KMS-11 (cell line): ENCODE results near the gene BCAS1.

ENCODE experiments used
- H2AFZ ChIP-seq: fragments of 200-600 bp; sonication (generic); 2 replicates; pipeline ENCODE4 v1.6.1; 2016; ENCODE audit warnings: antibody characterized with exemption, mixed run types, low read depth
- H3K27ac ChIP-seq: fragments of 200-600 bp; sonication (generic); 2 replicates; pipeline ENCODE4 v1.6.1; 2016; ENCODE audit warnings: mild to moderate bottlenecking, mixed run types
- H3K27me3 ChIP-seq: fragments of 200-600 bp; sonication (generic); 2 replicates; pipeline ENCODE4 v1.6.1; 2017; ENCODE audit warnings: mild to moderate bottlenecking, low read depth, mixed run types, moderate library complexity; ENCODE audit not compliant: insufficient read depth
- H3K36me3 ChIP-seq: fragments of 200-600 bp; sonication (generic); 2 replicates; pipeline ENCODE4 v1.6.1; 2017; ENCODE audit warnings: mild to moderate bottlenecking, mixed run types; ENCODE audit not compliant: insufficient read depth
- H3K4me1 ChIP-seq: fragments of 200-600 bp; sonication (generic); 2 replicates; pipeline ENCODE4 v1.6.1; 2016; ENCODE audit warnings: mild to moderate bottlenecking, low read depth, mixed run types; ENCODE audit not compliant: poor library complexity, severe bottlenecking
- H3K4me2 ChIP-seq: fragments of 200-600 bp; sonication (generic); 2 replicates; pipeline ENCODE4 v1.7.0; 2016; ENCODE audit warnings: mild to moderate bottlenecking, mixed run types
- H3K4me3 ChIP-seq: fragments of 200-600 bp; sonication (generic); IDR thresholded peaks from 2 replicates; pipeline ENCODE4 v1.6.1; 2017; ENCODE audit warnings: low read depth, low read length, mixed read lengths; ENCODE audit not compliant: insufficient read depth
- H3K79me2 ChIP-seq: fragments of 200-600 bp; sonication (generic); 2 replicates; pipeline ENCODE4 v1.6.1; 2016; ENCODE audit warnings: low read depth, mixed run types; ENCODE audit not compliant: insufficient read depth
- H3K9ac ChIP-seq: fragments of 200-600 bp; sonication (generic); 2 replicates; pipeline ENCODE4 v1.6.1; 2016; ENCODE audit warnings: mild to moderate bottlenecking, mixed run types
- H4K20me1 ChIP-seq: fragments of 200-600 bp; sonication (generic); 2 replicates; pipeline ENCODE4 v1.6.1; 2016; ENCODE audit warnings: mild to moderate bottlenecking, mixed run types; ENCODE audit not compliant: insufficient read depth
- CTCF ChIP-seq: fragments of 200-600 bp; sonication (generic); conservative IDR thresholded peaks from 2 replicates; pipeline ENCODE4 v1.6.1; 2017; ENCODE audit warnings: low read depth, mild to moderate bottlenecking, antibody characterized with exemption, low read length, moderate library complexity, mixed read lengths

Gene BCAS1

DNA sequence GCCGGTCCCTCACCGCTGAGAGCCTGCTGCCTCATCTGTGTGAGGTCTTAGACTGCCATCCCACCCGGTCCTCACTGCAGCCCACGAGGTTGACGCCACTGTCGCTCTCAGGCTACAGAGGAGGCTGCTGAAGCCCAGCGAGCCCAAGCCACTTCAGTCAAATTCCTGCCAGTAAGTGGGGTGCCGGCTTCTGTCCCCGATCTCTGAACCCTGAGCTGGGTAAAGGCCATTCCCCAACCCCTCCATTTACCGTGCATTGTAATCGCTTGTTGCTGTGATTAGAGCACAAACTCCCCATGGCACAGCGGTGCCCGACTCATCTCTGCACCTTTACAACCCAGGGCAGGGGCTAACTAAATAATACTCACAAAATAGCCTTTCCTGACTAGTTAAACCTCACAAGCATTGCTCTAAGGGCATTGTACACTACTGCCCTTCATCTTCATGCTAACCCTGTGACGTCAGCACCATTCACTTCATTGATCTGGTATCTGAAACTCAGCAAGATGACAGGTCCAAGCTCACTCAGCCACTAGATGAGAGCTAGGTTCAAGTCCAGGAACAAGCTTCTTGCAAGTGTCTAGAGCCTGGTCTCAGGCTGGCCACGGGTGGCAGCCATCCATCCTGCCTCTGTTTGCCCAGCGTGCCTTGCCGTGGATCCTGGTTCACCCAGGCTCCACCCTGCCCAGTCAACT lies 122.7 kb downstream of the BCAS1 start:
- no peak overlapping the region for H3K9ac ChIP-seq
- H2AFZ ChIP-seq, result no peak overlapping the region
- H3K4me2 ChIP-seq, result no peak overlapping the region
- no peak for TF ChIP-seq CTCF
- H3K27me3 ChIP-seq, result no peaks in the 10 kb centered on the region
- H3K27ac ChIP-seq, result no peak overlapping the region
- H3K4me3 ChIP-seq, result no peak overlapping the region
- peaks cover 42% of the 10 kb centered on the region for H3K4me1 ChIP-seq
- H3K79me2 ChIP-seq, result no peaks in the 10 kb centered on the region
- H3K36me3 ChIP-seq, result no peaks in the 10 kb centered on the region
- H4K20me1 ChIP-seq, result no peaks in the 10 kb centered on the region

GRCh38 chr20:53946106-53946505 lies 124.3 kb downstream of the BCAS1 start:
- Histone ChIP-seq H3K79me2 (no peaks in the 10 kb centered on the region), H3K27ac (no peak overlapping the region), H3K9ac (no peak overlapping the region), H3K4me3 (no peak overlapping the region), H3K27me3 (no peaks in the 10 kb centered on the region), H3K36me3 (no peaks in the 10 kb centered on the region), H4K20me1 (no peaks in the 10 kb centered on the region), H3K4me2 (no peak overlapping the region), H2AFZ (no peak overlapping the region), H3K4me1 (peaks cover 57% of the 10 kb centered on the region)
- TF ChIP-seq CTCF, result no peak

DNA sequence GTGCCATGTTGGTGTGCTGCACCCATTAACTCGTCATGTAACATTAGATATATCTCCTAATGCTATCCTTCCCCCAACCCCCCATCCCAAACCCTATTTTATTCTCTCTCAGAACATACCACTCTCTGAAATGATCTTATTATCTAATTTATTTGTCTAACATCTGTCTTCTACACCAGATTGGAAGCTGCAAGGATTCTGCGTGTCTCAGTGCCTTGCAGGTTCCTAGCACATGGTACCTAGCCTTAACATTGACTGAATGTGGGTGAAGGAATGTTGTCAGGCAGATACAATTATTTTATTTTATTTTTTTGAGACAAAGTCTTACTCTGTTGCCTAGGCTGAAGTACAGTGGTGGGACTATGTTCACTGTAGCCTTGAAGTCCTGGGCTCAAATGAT lies 124.9 kb downstream of the BCAS1 start:
- Histone ChIP-seq H2AFZ (no peak overlapping the region), H3K27me3 (no peaks in the 10 kb centered on the region), H3K36me3 (no peaks in the 10 kb centered on the region), H3K9ac (no peak overlapping the region), H3K27ac (no peak overlapping the region), H3K4me3 (no peak overlapping the region), H4K20me1 (no peaks in the 10 kb centered on the region), H3K4me2 (no peak overlapping the region), H3K4me1 (peaks cover 61% of the 10 kb centered on the region), H3K79me2 (no peaks in the 10 kb centered on the region)
- no peak for TF ChIP-seq CTCF

- H3K4me1 ChIP-seq, result peaks cover 61% of the 10 kb centered on the region
- no peaks in the 10 kb centered on the region for H3K27me3 ChIP-seq
- TF ChIP-seq CTCF, result no peak
- H2AFZ ChIP-seq, result no peak overlapping the region
- no peak overlapping the region for H3K27ac ChIP-seq
- H3K79me2 ChIP-seq, result no peaks in the 10 kb centered on the region
- no peaks in the 10 kb centered on the region for H3K36me3 ChIP-seq
- no peaks in the 10 kb centered on the region for H4K20me1 ChIP-seq
- H3K4me3 ChIP-seq, result no peak overlapping the region
- H3K4me2 ChIP-seq, result no peak overlapping the region
- no peak overlapping the region for H3K9ac ChIP-seq
These were observed 125.6 kb downstream of the BCAS1 start for GRCh38 chr20:53944796-53945195.
